Gastroesophageal sphincter (tissue), 4 donors: ENCODE measurements around the gene RALY. TPM values are rescaled to one million over a fixed set of nuclear protein-coding genes. Genes with fewer than 3 reads are reported as not detected.

Experiments
- ATAC-seq: fragments of 150-250 bp; one replicate; pipeline ENCODE4 v1.9.1; 2016; ENCODE audit warnings: mild to moderate bottlenecking, moderate library complexity
- H3K27ac ChIP-seq, 4 donors: fragments of 200-600 bp; sonication (generic) in 3 of 4; 1 replicate in 3 of 4; 2 replicates in 1 of 4; pipeline ENCODE4 v1.5.1; 2016 to 2019
- H3K27me3 ChIP-seq: fragments of 200-600 bp; sonication (generic); one replicate; pipeline ENCODE4 v1.5.1; 2019
- H3K36me3 ChIP-seq, 2 donors: fragments of 200-600 bp; sonication (generic); one replicate each; pipeline ENCODE4 v1.5.1; 2019; ENCODE audit warnings: control low read depth in 1 of 2
- H3K4me1 ChIP-seq, 3 donors: fragments of 200-600 bp; sonication (generic); 1 replicate in 2 of 3; 2 replicates in 1 of 3; pipeline ENCODE4 v1.5.1; 2016 to 2019; ENCODE audit warnings: control low read depth in 2 of 3
- H3K4me3 ChIP-seq, 2 donors: fragments of 200-600 bp; sonication (generic); one replicate each; pipeline ENCODE4 v1.5.1; 2019; ENCODE audit warnings: mild to moderate bottlenecking in 1 of 2, moderate library complexity in 1 of 2
- H3K9me3 ChIP-seq, 3 donors: fragments of 200-600 bp; sonication (generic); one replicate each; pipeline ENCODE4 v1.5.1; 2017 to 2019; ENCODE audit warnings: control low read depth in 2 of 3
- EP300 ChIP-seq: sonication (generic); formaldehyde crosslinking; IDR thresholded peaks from one replicate; pipeline ENCODE4 v1.6.1; 2017; ENCODE audit warnings: antibody characterized with exemption, mild to moderate bottlenecking
- POLR2A ChIP-seq, 2 donors: fragments of 450-650 bp; IDR thresholded peaks; one replicate each; pipeline ENCODE4 v1.6.1; 2017; ENCODE audit warnings: antibody characterized with exemption in 2 of 2, mild to moderate bottlenecking in 2 of 2, moderate library complexity in 1 of 2
- POLR2AphosphoS5 ChIP-seq: sonication (generic); formaldehyde crosslinking; IDR thresholded peaks from one replicate; pipeline ENCODE4 v1.6.1; 2017; ENCODE audit warnings: antibody characterized with exemption
- WGBS, 2 donors: methylation state at CpG; one replicate each; pipeline ENCODE4 v1.1.5; 2018; ENCODE audit warnings: low coverage in 1 of 2; 5-methylcytosine and 5-hydroxymethylcytosine counted together
- total RNA-seq, 4 donors: library from RNA; depleted of rRNA; stranded (reverse); fragments of >200 nt; gene quantifications; one replicate each; pipeline ENCODE4 v1.1.0, GENCODE V29; 2016
- TF ChIP-seq, protein P1 (sequence below), 4 experiments: fragments of 200-600 bp in 2 of 4; fragments of 450-650 bp in 2 of 4; sonication (generic) in 1 of 4; IDR thresholded peaks; one replicate each; pipeline ENCODE4 v1.5.1; 2017 to 2019; ENCODE audit warnings: antibody characterized with exemption in 4 of 4, mild to moderate bottlenecking in 2 of 4, moderate library complexity in 2 of 4

The RALY gene
- total RNA-seq, 4 donors from 2014 or later = 76.6 to 124 (median 98.8) TPM

DNA sequence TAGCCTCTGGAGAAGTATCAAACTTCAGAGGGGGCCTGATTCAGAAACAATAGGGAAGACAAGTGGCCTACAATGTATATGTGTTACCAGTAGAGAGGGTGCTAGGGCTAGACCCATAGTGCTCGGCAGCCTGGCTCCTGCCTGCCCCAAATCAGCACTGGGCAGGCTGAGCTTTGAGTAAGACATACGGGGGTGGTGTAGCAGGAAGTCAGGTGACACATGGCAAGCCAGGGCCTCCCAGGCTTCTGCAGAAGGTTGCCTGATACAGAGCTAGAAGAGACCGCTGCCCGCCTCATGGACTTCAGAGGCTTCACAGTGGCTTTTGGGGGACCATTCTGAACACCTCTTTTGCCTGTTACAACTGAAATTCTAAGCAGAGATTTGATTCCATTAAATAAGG, 43.4 kb downstream of the RALY start:
- no peaks in the 10 kb centered on the region for H3K27me3 ChIP-seq
- no peak overlapping the region for H3K4me3 ChIP-seq
- H3K9me3 ChIP-seq = no peaks in the 10 kb centered on the region
- 58% methylated on average over 2 of the region's 4 CpGs; no CpG with 5 or more reads in 1 of the 2 donors for WGBS, 2 donors
- H3K4me1 ChIP-seq = peaks cover 14 to 62% (median 24%) of the 10 kb centered on the region in 3 donors
- H3K36me3 ChIP-seq = peaks cover 0 to 22% of the 10 kb centered on the region in 2 donors
- ATAC-seq = no peak
- no peak overlapping the region for H3K27ac ChIP-seq
- TF ChIP-seq POLR2A (IDR thresholded peaks at IDR 0.05) = no peak
- TF ChIP-seq POLR2AphosphoS5 = no peak
- TF ChIP-seq, protein P1, sequence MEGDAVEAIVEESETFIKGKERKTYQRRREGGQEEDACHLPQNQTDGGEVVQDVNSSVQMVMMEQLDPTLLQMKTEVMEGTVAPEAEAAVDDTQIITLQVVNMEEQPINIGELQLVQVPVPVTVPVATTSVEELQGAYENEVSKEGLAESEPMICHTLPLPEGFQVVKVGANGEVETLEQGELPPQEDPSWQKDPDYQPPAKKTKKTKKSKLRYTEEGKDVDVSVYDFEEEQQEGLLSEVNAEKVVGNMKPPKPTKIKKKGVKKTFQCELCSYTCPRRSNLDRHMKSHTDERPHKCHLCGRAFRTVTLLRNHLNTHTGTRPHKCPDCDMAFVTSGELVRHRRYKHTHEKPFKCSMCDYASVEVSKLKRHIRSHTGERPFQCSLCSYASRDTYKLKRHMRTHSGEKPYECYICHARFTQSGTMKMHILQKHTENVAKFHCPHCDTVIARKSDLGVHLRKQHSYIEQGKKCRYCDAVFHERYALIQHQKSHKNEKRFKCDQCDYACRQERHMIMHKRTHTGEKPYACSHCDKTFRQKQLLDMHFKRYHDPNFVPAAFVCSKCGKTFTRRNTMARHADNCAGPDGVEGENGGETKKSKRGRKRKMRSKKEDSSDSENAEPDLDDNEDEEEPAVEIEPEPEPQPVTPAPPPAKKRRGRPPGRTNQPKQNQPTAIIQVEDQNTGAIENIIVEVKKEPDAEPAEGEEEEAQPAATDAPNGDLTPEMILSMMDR (IDR thresholded peaks at IDR 0.05) = no peak
- TF ChIP-seq EP300 = no peak

DNA sequence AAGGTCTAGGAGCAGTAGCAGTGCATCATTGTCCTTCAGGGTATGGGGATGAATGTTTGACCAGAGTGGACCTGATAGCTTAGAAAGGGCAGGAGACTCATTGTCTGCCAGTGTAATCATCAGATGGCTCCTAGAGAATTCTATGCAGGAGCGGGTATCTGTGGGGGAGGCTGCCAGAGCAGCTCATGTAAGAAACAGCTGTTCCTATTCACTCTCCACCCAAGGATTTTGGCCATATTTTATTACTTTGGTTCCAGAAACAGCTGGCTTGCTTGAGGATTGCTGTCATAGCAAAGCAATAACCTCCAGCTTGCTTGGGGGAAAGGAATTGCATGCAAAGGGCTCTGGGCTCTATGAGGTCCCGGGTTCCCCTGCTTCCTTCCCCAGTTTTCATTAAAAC, 44.1 kb downstream of the RALY start:
- Histone ChIP-seq H3K9me3 (no peaks in the 10 kb centered on the region), H3K4me3 (no peak overlapping the region), H3K27me3 (no peaks in the 10 kb centered on the region), H3K4me1 (peaks cover 14 to 68% (median 27%) of the 10 kb centered on the region in 3 donors), H3K36me3 (peaks cover 0 to 16% of the 10 kb centered on the region in 2 donors), H3K27ac (peak overlapping the region in 1 of 4 donors; percentile 4)
- 33 to 71% methylated on average over 1 of the region's 2 CpGs for WGBS, 2 donors
- TF ChIP-seq POLR2A (IDR thresholded peaks at IDR 0.05) (no peak), POLR2AphosphoS5 (peak; percentile 14)
- TF ChIP-seq, protein P1 (IDR thresholded peaks at IDR 0.05) = no peak
- peak; percentile 68 for ATAC-seq

DNA sequence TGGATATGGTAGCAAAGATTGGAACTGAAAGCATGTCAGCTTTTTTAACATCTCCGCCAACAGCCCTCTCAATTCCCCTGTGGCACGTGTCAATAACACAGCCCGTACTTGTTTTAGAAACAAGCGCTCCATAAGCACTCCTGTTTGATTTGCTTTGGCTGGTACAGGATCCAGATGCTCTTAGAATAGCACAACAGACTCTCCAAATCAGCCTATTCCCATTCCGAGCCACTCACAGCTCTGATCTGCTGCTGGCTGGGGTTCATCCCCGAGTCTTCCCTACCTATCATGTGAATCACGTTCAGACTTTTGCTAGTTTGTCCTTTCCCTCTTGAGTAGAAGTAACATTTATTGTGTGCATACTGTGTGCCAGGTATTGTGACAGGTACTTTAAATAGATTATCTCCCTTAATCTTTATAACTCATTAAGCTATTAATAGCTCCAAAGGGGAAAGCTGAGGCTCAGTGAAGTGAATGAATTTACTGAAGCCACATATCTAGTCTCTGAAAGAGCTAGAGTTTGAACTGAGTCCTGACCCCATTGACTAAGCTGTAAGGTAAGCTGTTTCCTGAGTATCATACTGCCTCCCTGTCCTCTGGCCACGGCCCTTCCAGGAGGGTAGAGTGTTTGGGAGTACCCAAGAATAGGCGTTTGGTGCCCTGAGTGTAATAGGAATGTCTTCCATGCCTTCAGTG, 46.7 kb downstream of the RALY start:
- no peaks in the 10 kb centered on the region for H3K36me3 ChIP-seq
- no peak overlapping the region for H3K4me3 ChIP-seq
- H3K9me3 ChIP-seq = no peaks in the 10 kb centered on the region
- WGBS, 2 donors = 52 to 61% methylated on average over 6 to 7 of the region's 9 CpGs
- H3K4me1 ChIP-seq = peaks cover 14 to 95% (median 41%) of the 10 kb centered on the region in 3 donors
- ATAC-seq = no peak
- no peak overlapping the region for H3K27ac ChIP-seq
- no peaks in the 10 kb centered on the region for H3K27me3 ChIP-seq
- TF ChIP-seq EP300 (no peak), POLR2A (IDR thresholded peaks at IDR 0.05) (no peak), POLR2AphosphoS5 (no peak)
- TF ChIP-seq, protein P1 (IDR thresholded peaks at IDR 0.05) = no peak

DNA sequence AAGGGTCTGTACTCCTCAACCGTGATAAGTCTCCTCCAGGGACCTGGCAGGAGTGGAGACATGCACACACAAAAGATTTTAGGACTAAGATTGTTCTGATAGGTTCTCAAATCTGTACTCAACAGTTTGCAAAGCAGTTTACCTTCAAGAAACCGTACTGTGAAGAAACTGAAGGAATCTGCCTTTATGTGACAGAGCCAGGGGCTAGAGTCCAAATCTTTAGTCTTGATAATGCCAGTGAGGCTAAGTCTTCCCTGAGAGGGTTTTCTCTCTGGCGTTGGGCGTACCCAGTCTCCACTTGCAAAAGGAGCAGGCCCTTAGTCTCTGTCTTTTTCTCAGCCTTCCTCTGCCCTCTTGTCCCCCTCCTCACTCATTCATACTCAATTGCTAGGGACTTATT, 47.5 kb downstream of the RALY start:
- H3K4me3 ChIP-seq = no peak overlapping the region
- WGBS, 2 donors = 72 to 80% methylated on average over 3 of the region's 4 CpGs
- no peaks in the 10 kb centered on the region for H3K27me3 ChIP-seq
- H3K9me3 ChIP-seq = no peaks in the 10 kb centered on the region
- ATAC-seq = no peak
- no peak for TF ChIP-seq EP300
- no peak for TF ChIP-seq POLR2AphosphoS5
- TF ChIP-seq, protein P1 (IDR thresholded peaks at IDR 0.05) = no peak
- no peak for TF ChIP-seq POLR2A (IDR thresholded peaks at IDR 0.05)
- no peaks in the 10 kb centered on the region for H3K36me3 ChIP-seq
- peaks cover 14 to 100% (median 44%) of the 10 kb centered on the region in 3 donors for H3K4me1 ChIP-seq
- no peak overlapping the region for H3K27ac ChIP-seq

DNA sequence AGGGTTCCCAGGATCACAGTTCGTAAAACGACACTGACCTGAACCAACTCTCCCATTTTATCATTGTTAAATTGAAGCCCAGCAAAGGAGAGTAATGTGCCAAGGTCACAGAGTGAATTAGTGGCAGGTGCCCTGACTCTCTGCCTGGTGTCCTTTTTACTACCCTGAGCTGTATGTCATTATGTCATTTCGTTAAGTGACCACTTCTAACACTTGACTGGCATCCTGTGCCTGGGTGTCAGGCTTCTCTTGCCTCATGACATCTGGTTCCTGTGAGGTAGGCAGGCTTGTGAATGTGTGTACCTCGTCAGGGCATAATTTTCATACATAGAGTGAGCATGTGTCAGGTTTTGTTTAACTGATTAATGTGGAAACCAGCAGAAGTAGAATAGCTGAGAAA, 48.6 kb downstream of the RALY start:
- 48 to 81% methylated on average over 2 to 4 of the region's 4 CpGs for WGBS, 2 donors
- Histone ChIP-seq H3K27ac (no peak overlapping the region), H3K4me3 (no peak overlapping the region), H3K9me3 (no peaks in the 10 kb centered on the region), H3K4me1 (peaks cover 11 to 94% (median 39%) of the 10 kb centered on the region in 3 donors), H3K27me3 (no peaks in the 10 kb centered on the region), H3K36me3 (no peaks in the 10 kb centered on the region)
- ATAC-seq = no peak
- TF ChIP-seq POLR2A (IDR thresholded peaks at IDR 0.05) = no peak
- TF ChIP-seq, protein P1 (IDR thresholded peaks at IDR 0.05) = no peak
- TF ChIP-seq POLR2AphosphoS5 = no peak
- no peak for TF ChIP-seq EP300
